ENCODE measurements around the gene CCDC88A. TPM values are rescaled to one million over a fixed set of nuclear protein-coding genes. Genes with fewer than 3 reads are reported as not detected.

CCDC88A gene
- total RNA-seq, 2 experiments from 2014 or later = 14.8 to 15.8 TPM

- Mint-ChIP-seq H3K9me3 (no peaks in the 10 kb centered on the region), H3K4me1 (ENCODE audit: low read depth) (no peaks in the 10 kb centered on the region), H3K4me3 (no peak overlapping the region), H3K27me3 (no peaks in the 10 kb centered on the region), H3K27ac (no peak overlapping the region), H3K36me3 (ENCODE audit: low read depth) (no peaks in the 10 kb centered on the region)
- POLR2A ChIA-PET = no interaction called here
- ATAC-seq = no peak
- intact Hi-C loops (cut with micrococcal nuclease) = no loop called here
- no peak for DNase-seq
- CTCF ChIA-PET = no interaction called here
- TF ChIP-seq CTCF (IDR thresholded peaks at IDR 0.05) = no peak
Observed at GRCh38 chr2:55371376-55371775, 48.3 kb downstream of the CCDC88A start.

GRCh38 chr2:55370208-55370607 is 49.4 kb downstream of the CCDC88A start:
- POLR2A ChIA-PET = no interaction called here

GRCh38 chr2:55365303-55365702 is 54.4 kb downstream of the CCDC88A start:
- no peaks in the 10 kb centered on the region for H3K27me3 Mint-ChIP-seq
- H3K9me3 Mint-ChIP-seq = no peaks in the 10 kb centered on the region
- no peak overlapping the region for H3K27ac Mint-ChIP-seq
- no peaks in the 10 kb centered on the region for H3K4me1 Mint-ChIP-seq (ENCODE audit: low read depth)
- intact Hi-C loops (cut with micrococcal nuclease) = no loop called here
- no peak for DNase-seq
- ATAC-seq = no peak
- ChIA-PET POLR2A (no interaction called here), CTCF (interaction anchor here (0.6 to 1.4 kb wide), 2 partner anchors 9 to 46 kb away, joined by 3 read pairs; no protein-coding TSS in a partner anchor)
- no peaks in the 10 kb centered on the region for H3K36me3 Mint-ChIP-seq (ENCODE audit: low read depth)
- TF ChIP-seq CTCF (IDR thresholded peaks at IDR 0.05) = no peak
- no peak overlapping the region for H3K4me3 Mint-ChIP-seq

More at GRCh38 chr2:55370208-55370607, 49.4 kb downstream of the CCDC88A start:
- TF ChIP-seq CTCF (IDR thresholded peaks at IDR 0.05) = no peak
- CTCF ChIA-PET = no interaction called here
- no peaks in the 10 kb centered on the region for H3K4me1 Mint-ChIP-seq (ENCODE audit: low read depth)
- DNase-seq = no peak
- no peak for ATAC-seq
- no peaks in the 10 kb centered on the region for H3K9me3 Mint-ChIP-seq
- no peak overlapping the region for H3K4me3 Mint-ChIP-seq
- H3K27me3 Mint-ChIP-seq = no peaks in the 10 kb centered on the region
- no peak overlapping the region for H3K27ac Mint-ChIP-seq
- no peaks in the 10 kb centered on the region for H3K36me3 Mint-ChIP-seq (ENCODE audit: low read depth)
- intact Hi-C loops (cut with micrococcal nuclease) = no loop called here

- ChIA-PET CTCF (interaction anchor here (1.4 kb wide), 1 partner anchor 8 kb away, joined by 3 read pairs; no protein-coding TSS in a partner anchor), POLR2A (no interaction called here)
- Mint-ChIP-seq H3K36me3 (ENCODE audit: low read depth) (no peaks in the 10 kb centered on the region), H3K4me1 (ENCODE audit: low read depth) (no peaks in the 10 kb centered on the region), H3K9me3 (no peaks in the 10 kb centered on the region), H3K4me3 (no peak overlapping the region), H3K27me3 (no peaks in the 10 kb centered on the region), H3K27ac (no peak overlapping the region)
- intact Hi-C loops (cut with micrococcal nuclease) = no loop called here
- DNase-seq (no peak), ATAC-seq (no peak)
- TF ChIP-seq CTCF (IDR thresholded peaks at IDR 0.05) = no peak
Observed at GRCh38 chr2:55364189-55365055, 55.2 kb downstream of the CCDC88A start.

- no peak for TF ChIP-seq CTCF (IDR thresholded peaks at IDR 0.05)
- Mint-ChIP-seq H3K4me1 (ENCODE audit: low read depth) (no peaks in the 10 kb centered on the region), H3K36me3 (ENCODE audit: low read depth) (no peaks in the 10 kb centered on the region), H3K4me3 (no peak overlapping the region), H3K27ac (no peak overlapping the region), H3K27me3 (no peaks in the 10 kb centered on the region), H3K9me3 (no peaks in the 10 kb centered on the region)
- DNase-seq (no peak), ATAC-seq (no peak)
- ChIA-PET POLR2A (no interaction called here), CTCF (no interaction called here)
- intact Hi-C loops (cut with micrococcal nuclease) = no loop called here
Observed at GRCh38 chr2:55363636-55364035, 56.0 kb downstream of the CCDC88A start.
